K562 (cell line): ENCODE data around the gene TMEM43. TPM values are rescaled to one million over a fixed set of nuclear protein-coding genes. Genes with fewer than 3 reads are reported as not detected.

Source experiments
- NCOA2 ChIP-seq, 2 experiments: fragments of 450-650 bp; IDR thresholded peaks; 2 replicates each; pipeline ENCODE4 v1.6.1; 2018; ENCODE audit warnings: mild to moderate bottlenecking in 2 of 2, moderate library complexity in 1 of 2; ENCODE audit not compliant: partially characterized antibody in 2 of 2
- PURB ChIP-seq: sonication (generic); formaldehyde crosslinking; IDR thresholded peaks from 2 replicates; pipeline ENCODE4 v1.9.0; 2021; ENCODE audit warnings: low read depth, mild to moderate bottlenecking, missing genetic modification reagents
- RBM14 ChIP-seq: fragments of 200-400 bp; formaldehyde crosslinking; IDR thresholded peaks from 2 replicates; pipeline ENCODE4 v1.6.1; 2018; ENCODE audit warnings: low read depth, mild to moderate bottlenecking, low read length, moderate library complexity, borderline replicate concordance; ENCODE audit not compliant: insufficient read depth
- ZNF232 ChIP-seq: sonication (generic); formaldehyde crosslinking; IDR thresholded peaks from 2 replicates; pipeline ENCODE4 v1.8.0; 2022; ENCODE audit warnings: mild to moderate bottlenecking, missing genetic modification reagents
- polyA plus RNA-seq, 8 experiments: library from polyadenylated mRNA; depleted of rRNA in 4 of 8; stranded (reverse) in 5 of 8; unstranded in 3 of 8; fragments of >200 nt; fragmentation: Nextera tagmentation in 2 of 8; fragmentation: Illumina TruSeq in 1 of 8; extraction: Ambion mirVana in 2 of 8; extraction: Trizol in 1 of 8; gene quantifications; 2 replicates each; pipeline versions ENCODE4 v1.2.1 to v1.2.3, GENCODE V29; 2011 to 2014; ENCODE audit warnings: inconsistent platforms in 1 of 8, missing spikeins in 1 of 8
- total RNA-seq, 7 experiments: library from RNA; depleted of rRNA in 6 of 7; stranded (reverse); fragments of >200 nt in 6 of 7; fragmentation: Illumina TruSeq in 2 of 7; extraction: Trizol in 2 of 7; gene quantifications; 2 replicates each; pipeline versions ENCODE4 v1.2.1 to v1.2.3, GENCODE V29; 2011 to 2021; ENCODE audit warnings: low replicate concordance in 1 of 7
- TF ChIP-seq, protein P1 (sequence below): fragments of 450-650 bp; IDR thresholded peaks from 2 replicates; pipeline ENCODE4 v1.6.1; 2014; ENCODE audit warnings: low read depth, mild to moderate bottlenecking, moderate library complexity, borderline replicate concordance
- TF ChIP-seq, protein P2 (sequence below): sonication (generic); formaldehyde crosslinking; IDR thresholded peaks from 2 replicates; pipeline ENCODE4 v1.8.0; 2022; ENCODE audit warnings: missing genetic modification reagents, mild to moderate bottlenecking, borderline replicate concordance
- TF ChIP-seq, protein P3 (sequence below): fragments of 450-650 bp; formaldehyde crosslinking; IDR thresholded peaks from 2 replicates; pipeline ENCODE4 v1.4.0; 2020; ENCODE audit warnings: mild to moderate bottlenecking, moderate library complexity

The TMEM43 gene
- total and polyA plus RNA-seq, 9 of the 15 experiments (the other 6 are each of a cell fraction or from before 2014, with no cell fraction given): 16.7 to 46.1 (median 35.7) TPM

DNA sequence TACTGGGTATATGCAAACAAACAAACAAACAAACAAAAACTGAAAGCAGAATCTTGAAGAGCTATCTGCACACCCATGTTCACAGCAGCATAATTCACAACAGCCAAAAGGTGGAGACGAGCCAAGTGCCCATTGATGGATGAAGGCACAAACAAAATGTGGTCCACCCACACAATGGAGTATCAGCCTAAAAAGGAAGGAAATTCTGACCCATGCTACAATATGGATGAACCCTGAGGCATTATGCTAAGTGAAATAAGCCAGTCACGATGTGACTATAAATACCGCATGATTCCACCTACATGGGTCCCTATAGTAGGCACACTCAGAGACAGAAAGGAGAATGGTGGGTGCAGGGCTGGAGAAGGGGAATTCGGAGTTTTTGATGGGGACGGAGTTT is 29.4 kb downstream of the TMEM43 start (continued):
- no peak for TF ChIP-seq RBM14
- TF ChIP-seq, protein P1, sequence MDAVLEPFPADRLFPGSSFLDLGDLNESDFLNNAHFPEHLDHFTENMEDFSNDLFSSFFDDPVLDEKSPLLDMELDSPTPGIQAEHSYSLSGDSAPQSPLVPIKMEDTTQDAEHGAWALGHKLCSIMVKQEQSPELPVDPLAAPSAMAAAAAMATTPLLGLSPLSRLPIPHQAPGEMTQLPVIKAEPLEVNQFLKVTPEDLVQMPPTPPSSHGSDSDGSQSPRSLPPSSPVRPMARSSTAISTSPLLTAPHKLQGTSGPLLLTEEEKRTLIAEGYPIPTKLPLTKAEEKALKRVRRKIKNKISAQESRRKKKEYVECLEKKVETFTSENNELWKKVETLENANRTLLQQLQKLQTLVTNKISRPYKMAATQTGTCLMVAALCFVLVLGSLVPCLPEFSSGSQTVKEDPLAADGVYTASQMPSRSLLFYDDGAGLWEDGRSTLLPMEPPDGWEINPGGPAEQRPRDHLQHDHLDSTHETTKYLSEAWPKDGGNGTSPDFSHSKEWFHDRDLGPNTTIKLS: no peak
- TF ChIP-seq ZNF232 (CRISPR knock-in tag): no peak
- TF ChIP-seq, protein P2, sequence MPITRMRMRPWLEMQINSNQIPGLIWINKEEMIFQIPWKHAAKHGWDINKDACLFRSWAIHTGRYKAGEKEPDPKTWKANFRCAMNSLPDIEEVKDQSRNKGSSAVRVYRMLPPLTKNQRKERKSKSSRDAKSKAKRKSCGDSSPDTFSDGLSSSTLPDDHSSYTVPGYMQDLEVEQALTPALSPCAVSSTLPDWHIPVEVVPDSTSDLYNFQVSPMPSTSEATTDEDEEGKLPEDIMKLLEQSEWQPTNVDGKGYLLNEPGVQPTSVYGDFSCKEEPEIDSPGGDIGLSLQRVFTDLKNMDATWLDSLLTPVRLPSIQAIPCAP (CRISPR knock-in tag): no peak
- no peak for TF ChIP-seq PURB (CRISPR knock-in tag)
- TF ChIP-seq NCOA2 (IDR thresholded peaks at IDR 0.05; ENCODE audit: partially characterized antibody in 2 of 2): no peak
- TF ChIP-seq, protein P3, sequence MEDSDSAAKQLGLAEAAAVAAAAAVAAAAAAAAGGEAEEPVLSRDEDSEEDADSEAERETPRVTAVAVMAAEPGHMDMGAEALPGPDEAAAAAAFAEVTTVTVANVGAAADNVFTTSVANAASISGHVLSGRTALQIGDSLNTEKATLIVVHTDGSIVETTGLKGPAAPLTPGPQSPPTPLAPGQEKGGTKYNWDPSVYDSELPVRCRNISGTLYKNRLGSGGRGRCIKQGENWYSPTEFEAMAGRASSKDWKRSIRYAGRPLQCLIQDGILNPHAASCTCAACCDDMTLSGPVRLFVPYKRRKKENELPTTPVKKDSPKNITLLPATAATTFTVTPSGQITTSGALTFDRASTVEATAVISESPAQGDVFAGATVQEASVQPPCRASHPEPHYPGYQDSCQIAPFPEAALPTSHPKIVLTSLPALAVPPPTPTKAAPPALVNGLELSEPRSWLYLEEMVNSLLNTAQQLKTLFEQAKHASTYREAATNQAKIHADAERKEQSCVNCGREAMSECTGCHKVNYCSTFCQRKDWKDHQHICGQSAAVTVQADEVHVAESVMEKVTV (CRISPR knock-in tag): no peak
